ENCODE results near the gene FOXN1.
"Not testable (repeated sequence)": the region's sequence is repeated elsewhere in the genome, so short reads cannot be mapped to it uniquely, and the experiment has no call there.

Gene FOXN1, protein sequence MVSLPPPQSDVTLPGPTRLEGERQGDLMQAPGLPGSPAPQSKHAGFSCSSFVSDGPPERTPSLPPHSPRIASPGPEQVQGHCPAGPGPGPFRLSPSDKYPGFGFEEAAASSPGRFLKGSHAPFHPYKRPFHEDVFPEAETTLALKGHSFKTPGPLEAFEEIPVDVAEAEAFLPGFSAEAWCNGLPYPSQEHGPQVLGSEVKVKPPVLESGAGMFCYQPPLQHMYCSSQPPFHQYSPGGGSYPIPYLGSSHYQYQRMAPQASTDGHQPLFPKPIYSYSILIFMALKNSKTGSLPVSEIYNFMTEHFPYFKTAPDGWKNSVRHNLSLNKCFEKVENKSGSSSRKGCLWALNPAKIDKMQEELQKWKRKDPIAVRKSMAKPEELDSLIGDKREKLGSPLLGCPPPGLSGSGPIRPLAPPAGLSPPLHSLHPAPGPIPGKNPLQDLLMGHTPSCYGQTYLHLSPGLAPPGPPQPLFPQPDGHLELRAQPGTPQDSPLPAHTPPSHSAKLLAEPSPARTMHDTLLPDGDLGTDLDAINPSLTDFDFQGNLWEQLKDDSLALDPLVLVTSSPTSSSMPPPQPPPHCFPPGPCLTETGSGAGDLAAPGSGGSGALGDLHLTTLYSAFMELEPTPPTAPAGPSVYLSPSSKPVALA

DNA sequence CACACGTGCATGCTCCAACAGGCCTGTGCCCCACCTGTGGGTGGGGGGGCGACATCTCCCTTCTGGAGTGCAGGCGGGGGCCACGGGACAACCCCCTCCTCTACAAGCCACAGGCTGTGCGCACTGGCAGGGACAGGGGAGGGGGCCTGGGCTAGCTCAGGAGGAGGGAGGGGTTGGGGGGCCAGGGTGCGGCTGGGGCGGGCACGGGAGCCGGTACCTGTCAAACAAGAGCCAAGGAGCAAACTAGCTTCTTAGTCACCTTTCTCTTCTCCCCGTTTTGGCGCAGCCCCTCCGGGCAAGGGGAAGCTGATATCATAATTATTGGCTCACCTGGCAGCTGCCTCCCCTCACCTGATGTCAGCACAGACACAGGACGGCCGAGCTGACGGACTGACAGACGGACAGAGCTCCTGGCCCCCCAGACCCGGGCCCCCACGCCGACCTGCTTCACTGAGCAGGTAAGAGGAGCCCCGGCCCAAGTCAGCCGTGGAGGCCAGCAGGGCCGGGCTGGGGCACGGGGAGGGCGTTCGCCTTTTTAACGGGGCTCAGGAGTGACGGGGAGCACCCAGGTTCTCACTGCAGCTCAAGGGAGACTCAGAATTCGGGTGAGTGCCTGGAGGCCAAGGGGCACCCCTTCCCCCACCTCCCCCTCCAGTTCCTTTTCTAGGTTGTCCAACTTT is at the start of gene FOXN1:
TSS of gene FOXN1 (plus strand) at position 363 of the 680 bp plus-strand sequence. CDS start 17,622 bp downstream, outside the sequence.
- TF ChIP-seq, protein P1, sequence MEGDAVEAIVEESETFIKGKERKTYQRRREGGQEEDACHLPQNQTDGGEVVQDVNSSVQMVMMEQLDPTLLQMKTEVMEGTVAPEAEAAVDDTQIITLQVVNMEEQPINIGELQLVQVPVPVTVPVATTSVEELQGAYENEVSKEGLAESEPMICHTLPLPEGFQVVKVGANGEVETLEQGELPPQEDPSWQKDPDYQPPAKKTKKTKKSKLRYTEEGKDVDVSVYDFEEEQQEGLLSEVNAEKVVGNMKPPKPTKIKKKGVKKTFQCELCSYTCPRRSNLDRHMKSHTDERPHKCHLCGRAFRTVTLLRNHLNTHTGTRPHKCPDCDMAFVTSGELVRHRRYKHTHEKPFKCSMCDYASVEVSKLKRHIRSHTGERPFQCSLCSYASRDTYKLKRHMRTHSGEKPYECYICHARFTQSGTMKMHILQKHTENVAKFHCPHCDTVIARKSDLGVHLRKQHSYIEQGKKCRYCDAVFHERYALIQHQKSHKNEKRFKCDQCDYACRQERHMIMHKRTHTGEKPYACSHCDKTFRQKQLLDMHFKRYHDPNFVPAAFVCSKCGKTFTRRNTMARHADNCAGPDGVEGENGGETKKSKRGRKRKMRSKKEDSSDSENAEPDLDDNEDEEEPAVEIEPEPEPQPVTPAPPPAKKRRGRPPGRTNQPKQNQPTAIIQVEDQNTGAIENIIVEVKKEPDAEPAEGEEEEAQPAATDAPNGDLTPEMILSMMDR (IDR thresholded peaks at IDR 0.05; ENCODE audit: borderline replicate concordance, insufficient read depth, low read depth, low read length), result no peak
- H3K4me3 ChIP-seq (ENCODE audit: low read depth, low read length), result no peak within 1 kb of the TSS

DNA sequence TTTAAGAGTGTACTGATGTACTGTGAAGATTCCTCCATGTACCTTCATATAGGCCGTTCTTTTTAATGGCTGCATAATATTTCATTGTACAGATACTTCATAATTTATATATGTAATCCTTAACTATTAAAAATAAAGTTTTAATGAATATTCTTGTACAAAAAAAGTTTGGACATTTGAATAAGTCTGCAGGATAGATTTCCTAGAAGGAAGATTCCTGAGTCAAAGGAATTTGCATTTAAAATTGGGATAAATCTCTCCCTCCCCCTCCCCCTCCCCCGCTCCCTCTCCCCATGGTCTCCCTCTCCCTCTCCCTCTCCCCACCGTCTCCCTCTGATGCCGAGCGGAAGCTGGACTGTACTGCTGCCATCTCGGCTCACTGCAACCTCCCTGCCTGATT is 48.3 kb upstream of the FOXN1 start:
- H3K4me3 ChIP-seq (ENCODE audit: low read depth, low read length), result no peak overlapping the region
- TF ChIP-seq, protein P1 (IDR thresholded peaks at IDR 0.05; ENCODE audit: borderline replicate concordance, insufficient read depth, low read depth, low read length), result no peak

DNA sequence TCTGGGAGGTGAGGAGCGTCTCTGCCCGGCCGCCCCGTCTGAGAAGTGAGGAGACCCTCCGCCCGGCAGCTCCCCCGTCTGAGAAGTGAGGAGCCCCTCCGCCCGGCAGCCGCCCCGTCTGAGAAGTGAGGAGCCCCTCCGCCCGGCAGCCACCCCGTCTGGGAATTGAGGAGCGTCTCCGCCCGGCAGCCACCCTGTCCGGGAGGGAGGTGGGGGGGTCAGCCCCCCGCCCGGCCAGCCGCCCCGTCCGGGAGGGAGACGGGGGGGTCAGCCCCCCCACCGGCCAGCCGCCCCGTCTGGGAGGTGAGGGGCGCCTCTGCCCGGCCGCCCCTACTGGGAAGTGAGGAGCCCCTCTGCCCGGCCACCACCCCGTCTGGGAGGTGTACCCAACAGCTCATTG is 47.3 kb upstream of the FOXN1 start:
- H3K4me3 ChIP-seq (ENCODE audit: low read depth, low read length), result not testable (repeated sequence)

DNA sequence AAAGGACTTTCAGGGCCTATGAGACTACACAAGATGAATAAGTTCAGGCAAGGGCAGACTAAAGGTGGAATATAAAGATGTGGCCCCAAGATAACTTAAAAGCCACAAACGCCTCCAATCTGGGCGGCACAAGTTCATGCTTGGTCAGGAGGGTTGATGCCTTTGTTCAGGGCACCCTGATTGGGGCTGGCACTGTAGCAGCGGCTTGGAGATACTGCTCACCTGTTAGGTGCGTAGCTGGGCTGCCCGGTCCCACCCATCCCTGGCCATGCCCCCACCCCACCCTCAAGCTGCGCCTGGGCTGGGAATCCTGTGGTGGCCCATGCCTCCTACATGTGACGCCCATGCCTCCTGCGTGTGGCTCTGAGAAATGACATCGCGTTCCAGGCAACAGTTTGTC is 45.2 kb upstream of the FOXN1 start:
- no peak overlapping the region for H3K4me3 ChIP-seq (ENCODE audit: low read depth, low read length)
- TF ChIP-seq, protein P1 (IDR thresholded peaks at IDR 0.05; ENCODE audit: borderline replicate concordance, insufficient read depth, low read depth, low read length), result no peak

DNA sequence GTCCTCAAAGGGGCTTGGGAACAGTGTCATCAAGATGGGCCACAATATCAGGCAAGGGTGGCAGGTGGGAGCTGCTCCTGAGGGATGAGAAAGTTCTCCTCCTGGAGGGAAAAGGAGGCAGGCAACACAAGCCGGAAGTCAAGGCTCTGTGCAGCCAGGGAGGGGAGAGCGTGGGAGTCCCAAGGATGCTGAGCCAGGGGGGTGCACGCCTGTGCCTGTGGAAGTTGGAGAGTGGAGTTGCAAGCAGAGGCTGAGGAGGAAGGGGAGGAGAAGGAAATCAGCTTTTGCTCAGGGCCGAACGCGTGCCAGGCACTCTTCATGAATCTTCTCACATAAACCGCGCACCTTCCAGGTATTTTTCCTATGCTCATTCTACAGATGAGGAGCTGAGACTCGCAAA is 40.1 kb upstream of the FOXN1 start:
- TF ChIP-seq, protein P1 (IDR thresholded peaks at IDR 0.05; ENCODE audit: borderline replicate concordance, insufficient read depth, low read depth, low read length), result no peak
- H3K4me3 ChIP-seq (ENCODE audit: low read depth, low read length), result no peak overlapping the region

DNA sequence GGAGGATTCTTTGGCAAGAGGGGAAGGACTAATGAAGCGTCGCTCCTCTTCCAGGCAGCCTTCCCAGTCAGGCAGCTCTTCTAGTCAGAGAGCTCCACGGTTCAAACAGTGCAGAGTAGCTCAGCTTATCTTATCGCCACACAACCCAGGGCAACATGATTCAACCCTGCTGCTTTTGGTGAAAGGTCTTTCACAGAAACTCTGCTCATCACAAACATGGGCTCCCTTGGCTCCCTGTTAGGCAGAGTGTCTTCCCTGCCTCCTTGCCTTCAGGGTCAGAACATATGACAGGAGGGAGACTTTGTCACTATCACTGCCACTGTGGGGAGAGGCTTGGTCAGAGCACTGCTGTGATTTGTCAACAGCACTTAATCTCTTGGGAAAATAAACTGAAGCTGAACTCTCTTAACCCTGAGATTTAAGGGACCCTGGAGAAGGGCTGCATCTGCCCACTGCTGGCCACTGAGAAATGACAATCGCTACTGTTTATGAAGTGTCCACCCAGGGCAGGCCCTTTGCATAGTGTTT is 39.6 kb upstream of the FOXN1 start:
- TF ChIP-seq, protein P1 (IDR thresholded peaks at IDR 0.05; ENCODE audit: borderline replicate concordance, insufficient read depth, low read depth, low read length), result no peak
- H3K4me3 ChIP-seq (ENCODE audit: low read depth, low read length), result no peak overlapping the region

DNA sequence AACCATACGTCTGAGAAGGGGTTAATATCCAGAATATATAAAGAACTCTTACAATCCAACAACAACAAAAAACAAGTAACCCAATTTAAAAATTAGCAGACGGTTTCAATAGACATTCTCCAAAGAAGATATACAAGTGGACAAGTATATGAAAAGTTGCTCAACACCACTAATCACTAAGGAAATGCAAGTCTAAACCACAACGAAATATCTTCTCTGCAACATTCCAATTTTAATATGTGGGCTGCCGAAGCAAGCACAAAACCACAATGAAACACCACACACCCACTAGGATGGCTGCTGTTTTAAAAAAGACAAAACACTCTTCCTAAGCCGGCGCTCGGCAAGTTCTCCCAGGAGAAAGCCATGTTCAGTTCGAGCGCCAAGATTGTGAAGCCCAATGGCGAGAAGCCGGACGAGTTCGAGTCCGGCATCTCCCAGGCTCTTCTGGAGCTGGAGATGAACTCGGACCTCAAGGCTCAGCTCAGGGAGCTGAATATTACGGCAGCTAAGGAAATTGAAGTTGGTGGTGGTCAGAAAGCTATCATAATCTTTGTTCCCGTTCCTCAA is 38.6 kb upstream of the FOXN1 start:
- TF ChIP-seq, protein P1 (IDR thresholded peaks at IDR 0.05; ENCODE audit: borderline replicate concordance, insufficient read depth, low read depth, low read length), result no peak
- H3K4me3 ChIP-seq (ENCODE audit: low read depth, low read length), result no peak overlapping the region

DNA sequence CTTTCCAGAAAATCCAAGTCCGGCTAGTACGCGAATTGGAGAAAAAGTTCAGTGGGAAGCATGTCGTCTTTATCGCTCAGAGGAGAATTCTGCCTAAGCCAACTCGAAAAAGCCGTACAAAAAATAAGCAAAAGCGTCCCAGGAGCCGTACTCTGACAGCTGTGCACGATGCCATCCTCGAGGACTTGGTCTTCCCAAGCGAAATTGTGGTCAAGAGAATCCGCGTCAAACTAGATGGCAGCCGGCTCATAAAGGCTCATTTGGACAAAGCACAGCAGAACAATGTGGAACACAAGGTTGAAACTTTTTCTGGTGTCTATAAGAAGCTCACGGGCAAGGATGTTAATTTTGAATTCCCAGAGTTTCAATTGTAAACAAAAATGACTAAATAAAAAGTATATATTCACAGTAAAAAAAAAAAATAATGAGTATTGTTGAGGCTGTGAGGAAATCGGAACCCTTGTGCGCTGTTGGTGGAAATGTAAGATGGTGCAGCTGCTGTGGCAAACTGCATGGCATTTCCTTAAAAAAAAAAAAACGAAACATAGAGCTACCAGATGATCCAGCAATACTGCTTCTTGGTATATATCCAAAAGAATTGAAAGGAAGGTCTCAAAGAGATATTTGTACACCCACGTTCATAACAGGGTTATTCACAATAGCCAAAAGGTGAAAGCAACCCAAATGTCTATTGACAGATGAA is 38.0 kb upstream of the FOXN1 start:
- not testable (repeated sequence) for H3K4me3 ChIP-seq (ENCODE audit: low read depth, low read length)

All from GM12875 (cell line).